HG03064 (cell line): Measurements from ENCODE around the gene CCL28.
A peak's percentile ranks its signal among the peaks of the same experiment; 100 is the strongest.
"Not testable (repeated sequence)": the region's sequence is repeated elsewhere in the genome, so short reads cannot be mapped to it uniquely, and the experiment has no call there.

Experiments
- ATAC-seq: cut with Tn5 transposase; IDR thresholded peaks from one replicate; pipeline ENCODE4 v1.9.1; 2021; ENCODE audit warnings: low read depth; ENCODE audit not compliant: unreplicated experiment

The CCL28 gene

GRCh38 chr5:43411495-43411894, 696 bp downstream of the CCL28 start:
- ATAC-seq: no peak

GRCh38 chr5:43410414-43410813, 1.8 kb downstream of the CCL28 start:
- ATAC-seq: no peak

GRCh38 chr5:43409809-43410271, 2.4 kb downstream of the CCL28 start:
- ATAC-seq: no peak

- ATAC-seq: not testable (repeated sequence)
Measured at GRCh38 chr5:43402524-43403066, 9.6 kb downstream of the CCL28 start.

GRCh38 chr5:43401827-43402226, 10.4 kb downstream of the CCL28 start:
- no peak for ATAC-seq

- ATAC-seq: no peak
Measured at GRCh38 chr5:43400082-43400481, 12.1 kb downstream of the CCL28 start.

- ATAC-seq: peak; percentile 92
Measured at GRCh38 chr5:43396762-43397304, 15.4 kb downstream of the CCL28 start.

GRCh38 chr5:43390471-43390870, 21.7 kb downstream of the CCL28 start:
- no peak for ATAC-seq

GRCh38 chr5:43389679-43390329, 22.4 kb downstream of the CCL28 start:
- ATAC-seq: no peak

GRCh38 chr5:43386960-43387362, 25.2 kb downstream of the CCL28 start:
- peak; percentile 61 for ATAC-seq

GRCh38 chr5:43376496-43377140, 35.6 kb downstream of the CCL28 start:
- ATAC-seq: no peak

GRCh38 chr5:43371821-43372220, 40.4 kb downstream of the CCL28 start:
- no peak for ATAC-seq

GRCh38 chr5:43370352-43370751, 41.8 kb downstream of the CCL28 start:
- ATAC-seq: no peak

- ATAC-seq: no peak
Measured at GRCh38 chr5:43369651-43370050, 42.5 kb downstream of the CCL28 start.

- no peak for ATAC-seq
Measured at GRCh38 chr5:43367909-43368669, 44.1 kb downstream of the CCL28 start.

GRCh38 chr5:43367453-43367852, 44.7 kb downstream of the CCL28 start:
- ATAC-seq: no peak

GRCh38 chr5:43366680-43367246, 45.4 kb downstream of the CCL28 start:
- ATAC-seq: not testable (repeated sequence)

GRCh38 chr5:43365155-43365554, 47.0 kb downstream of the CCL28 start:
- not testable (repeated sequence) for ATAC-seq

- ATAC-seq: no peak
Measured at GRCh38 chr5:43363445-43364152, 48.6 kb downstream of the CCL28 start.
